HepG2 (cell line): ENCODE data around the gene LHX1. TPM values are rescaled to one million over a fixed set of nuclear protein-coding genes. Genes with fewer than 3 reads are reported as not detected.

Experiments used
- ATAC-seq: fragments of 200-7000 bp; cut with Tn5 transposase; 3 replicates; pipeline ENCODE4 v1.9.1; 2020; ENCODE audit warnings: mild to moderate bottlenecking, moderate library complexity
- BruUV-seq: library from RNA; stranded (reverse); fragments of 400-500 nt; replicated peaks from 2 replicates; lab custom pipeline; 2021; lab: Mats Ljungman, UMichigan
- CTCF ChIA-PET: fragments of 300-600 bp; formaldehyde crosslinking; extraction: SDS; loops from one replicate; lab custom pipeline; 2021; ENCODE audit warnings: low total read pairs, inconsistent platforms, low intra/inter-chr PET ratio; lab: Yijun Ruan, JAX
- POLR2A ChIA-PET: fragments of 350-600 bp; sonication (Branson Sonifier 250); formaldehyde crosslinking; loops from one replicate; lab custom pipeline; 2020; ENCODE audit warnings: antibody characterized with exemption, inconsistent platforms; lab: Yijun Ruan, JAX
- DNase-seq: peaks from one replicate; pipeline ENCODE4 v3.0.0-alpha.2; 2015; ENCODE audit warnings: low spot score
- FAIRE-seq: peaks from 3 replicates; lab custom pipeline; 2011; peaks lifted over from hg19 to GRCh38; lab: Jason Lieb, UNC
- H2AFZ ChIP-seq: one replicate; pipeline ENCODE4 v1.6.1; 2011; ENCODE audit warnings: low read length, inconsistent platforms
- H3K27ac ChIP-seq: fragments of 300-600 bp; 3 replicates; pipeline ENCODE4 v1.8.0; 2011; ENCODE audit warnings: mixed run types, mild to moderate bottlenecking, mixed read lengths, low read length, inconsistent platforms; ENCODE audit not compliant: insufficient read depth; ENCODE audit errors: extremely low read length
- H3K27me3 ChIP-seq, 2 experiments: fragments of 200-600 bp in 1 of 2; 2 replicates in 1 of 2; 3 replicates in 1 of 2; pipeline versions ENCODE4 v1.6.0 to v1.8.0; 2011; ENCODE audit warnings: low read length in 2 of 2, mild to moderate bottlenecking in 2 of 2, moderate library complexity in 2 of 2, inconsistent platforms in 1 of 2; ENCODE audit not compliant: insufficient read depth in 2 of 2, control insufficient read depth in 1 of 2
- H3K36me3 ChIP-seq, 2 experiments: fragments of 200-600 bp in 1 of 2; replicated peaks in 1 of 2; 2 replicates in 1 of 2; 3 replicates in 1 of 2; pipeline versions ENCODE4 v1.5.1 to v1.8.0; 2011; ENCODE audit warnings: low read length in 2 of 2, inconsistent platforms in 1 of 2; ENCODE audit not compliant: insufficient read depth in 2 of 2, control insufficient read depth in 1 of 2
- H3K4me1 ChIP-seq: 2 replicates; pipeline ENCODE4 v1.5.1; 2012; ENCODE audit warnings: low read length, inconsistent platforms; ENCODE audit not compliant: insufficient read depth
- H3K4me2 ChIP-seq: 2 replicates; pipeline ENCODE4 v1.6.0; 2011; ENCODE audit warnings: low read depth, low read length, inconsistent platforms
- H3K4me3 ChIP-seq, 3 experiments: fragments of 200-600 bp in 1 of 3; sonication (generic), shearing (Covaris generic) in 1 of 3; replicated peaks in 1 of 3; 2 replicates each; pipeline ENCODE4 v1.5.1; 2011 to 2016; ENCODE audit warnings: low read length in 3 of 3, inconsistent platforms in 2 of 3, low read depth in 2 of 3, mild to moderate bottlenecking in 2 of 3, control low read depth in 1 of 3, mixed read lengths in 1 of 3; ENCODE audit not compliant: insufficient read depth in 1 of 3
- H3K79me2 ChIP-seq: one replicate; pipeline ENCODE4 v1.6.1; 2011; ENCODE audit warnings: low read length, inconsistent platforms; ENCODE audit not compliant: insufficient read depth
- H3K9ac ChIP-seq: 2 replicates; pipeline ENCODE4 v1.6.0; 2011; ENCODE audit warnings: mild to moderate bottlenecking, low read depth, low read length, inconsistent platforms; ENCODE audit not compliant: insufficient read depth
- H3K9me3 ChIP-seq: 2 replicates; pipeline ENCODE4 v1.5.1; 2012; ENCODE audit warnings: mild to moderate bottlenecking, low read length
- H4K20me1 ChIP-seq: 2 replicates; pipeline ENCODE4 v1.6.0; 2011; ENCODE audit warnings: inconsistent platforms, mild to moderate bottlenecking, low read length, moderate library complexity; ENCODE audit not compliant: insufficient read depth
- CC2D1A ChIP-seq: sonication (generic); formaldehyde crosslinking; IDR thresholded peaks from 2 replicates; pipeline ENCODE4 v1.8.1; 2023; ENCODE audit warnings: mild to moderate bottlenecking, missing genetic modification reagents
- KAT7 ChIP-seq: IDR thresholded peaks from 2 replicates; pipeline ENCODE4 v1.6.1; 2018; ENCODE audit warnings: borderline replicate concordance, missing compliant biosample characterization
- MTA3 ChIP-seq: sonication (generic); formaldehyde crosslinking; IDR thresholded peaks from 2 replicates; pipeline ENCODE4 v1.4.0; 2020; ENCODE audit warnings: missing genetic modification reagents
- RFX5 ChIP-seq: IDR thresholded peaks from 2 replicates; pipeline ENCODE4 v1.6.1; 2011; ENCODE audit warnings: low read depth, low read length, improper control_type of control experiment
- SKI ChIP-seq: fragments of 450-650 bp; IDR thresholded peaks from one replicate; pipeline ENCODE4 v1.6.1; 2018; ENCODE audit warnings: mild to moderate bottlenecking; ENCODE audit not compliant: partially characterized antibody
- SRSF1 ChIP-seq: fragments of 200-400 bp; formaldehyde crosslinking; optimal IDR thresholded peaks from 2 replicates; pipeline ENCODE3; 2017; ENCODE audit warnings: mild to moderate bottlenecking, low read depth, low read length, moderate library complexity
- WGBS: methylation state at CpG from one replicate; pipeline ENCODE4 v1.1.6; 2017; ENCODE audit warnings: low lambda C conversion rate; 5-methylcytosine and 5-hydroxymethylcytosine counted together
- in situ Hi-C: cut with HindIII; loops from 2 replicates; pipeline ENCODE4 v1.10.0; 2017; ENCODE audit warnings: low pct_unique_long_range_greater_than_20kb; ENCODE audit not compliant: extremely low pct_ligation_motif_present
- intact Hi-C: fragments of 100-400 bp; cut with micrococcal nuclease; formaldehyde crosslinking; loops from one replicate; pipeline ENCODE4 v1.10.0; 2022; ENCODE audit not compliant: unreplicated experiment
- polyA plus RNA-seq, 8 experiments: library from polyadenylated mRNA; depleted of rRNA in 3 of 8; stranded (reverse) in 7 of 8; unstranded in 1 of 8; fragments of >200 nt; fragmentation: Illumina TruSeq in 4 of 8; extraction: Trizol in 4 of 8; gene quantifications; 2 replicates each; pipeline versions ENCODE4 v1.2.1 to v1.2.3, GENCODE V29; 2011 to 2016; ENCODE audit warnings: low read depth in 4 of 8, missing spikeins in 1 of 8, mixed read lengths in 1 of 8; ENCODE audit not compliant: insufficient read depth in 1 of 8
- total RNA-seq, 5 experiments: library from RNA; depleted of rRNA; stranded (reverse); fragments of >200 nt; fragmentation: Illumina TruSeq; extraction: Trizol; gene quantifications; 2 replicates each; pipeline ENCODE4 v1.2.3, GENCODE V29; 2016; ENCODE audit warnings: low read depth in 1 of 5
- TF ChIP-seq, protein P1 (sequence below): sonication (generic); formaldehyde crosslinking; IDR thresholded peaks from 2 replicates; pipeline ENCODE4 v1.5.0; 2020; ENCODE audit warnings: mild to moderate bottlenecking, missing genetic modification reagents, borderline replicate concordance

The LHX1 gene
- total and polyA plus RNA-seq, 2 of the 13 experiments (the other 11 are each of a cell fraction or from before 2014, with no cell fraction given) = not detected

DNA sequence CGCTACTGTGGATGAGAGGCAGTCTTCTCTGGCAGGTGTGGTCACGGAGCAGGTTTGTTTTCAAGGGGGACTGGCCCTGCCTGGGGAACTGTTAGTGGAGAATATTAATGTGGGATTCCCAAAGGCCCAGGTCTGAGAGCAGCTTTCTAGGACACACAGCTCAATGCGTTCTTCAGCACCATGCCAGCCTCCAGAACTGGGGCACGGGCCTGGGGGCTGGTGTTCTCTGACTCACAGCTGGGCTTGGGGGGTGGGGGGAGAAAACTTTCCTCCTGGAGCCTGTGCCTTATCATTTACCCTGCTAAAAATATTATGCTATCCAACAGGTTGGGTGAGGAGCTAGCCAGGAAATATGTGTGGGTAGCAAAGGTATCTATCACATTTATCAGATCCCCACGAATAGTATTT lies 13.5 kb upstream of the LHX1 start:
- Histone ChIP-seq H4K20me1 (no peaks in the 10 kb centered on the region), H3K4me3 (no peak overlapping the region), H3K4me2 (no peak overlapping the region), H2AFZ (no peak overlapping the region), H3K27me3 (peaks cover 1 to 57% of the 10 kb centered on the region in 2 experiments; a peak in 4 of 5 replicates), H3K9ac (no peak overlapping the region), H3K4me1 (peaks cover 32% of the 10 kb centered on the region), H3K9me3 (no peaks in the 10 kb centered on the region), H3K27ac (no peak overlapping the region), H3K36me3 (no peaks in the 10 kb centered on the region), H3K79me2 (no peaks in the 10 kb centered on the region)
- intact Hi-C loops = no loop called here
- TF ChIP-seq RFX5 (no peak), MTA3 (CRISPR knock-in tag) (no peak), KAT7 (no peak), CC2D1A (CRISPR knock-in tag) (no peak), SKI (no peak), SRSF1 (no peak)
- TF ChIP-seq, protein P1, sequence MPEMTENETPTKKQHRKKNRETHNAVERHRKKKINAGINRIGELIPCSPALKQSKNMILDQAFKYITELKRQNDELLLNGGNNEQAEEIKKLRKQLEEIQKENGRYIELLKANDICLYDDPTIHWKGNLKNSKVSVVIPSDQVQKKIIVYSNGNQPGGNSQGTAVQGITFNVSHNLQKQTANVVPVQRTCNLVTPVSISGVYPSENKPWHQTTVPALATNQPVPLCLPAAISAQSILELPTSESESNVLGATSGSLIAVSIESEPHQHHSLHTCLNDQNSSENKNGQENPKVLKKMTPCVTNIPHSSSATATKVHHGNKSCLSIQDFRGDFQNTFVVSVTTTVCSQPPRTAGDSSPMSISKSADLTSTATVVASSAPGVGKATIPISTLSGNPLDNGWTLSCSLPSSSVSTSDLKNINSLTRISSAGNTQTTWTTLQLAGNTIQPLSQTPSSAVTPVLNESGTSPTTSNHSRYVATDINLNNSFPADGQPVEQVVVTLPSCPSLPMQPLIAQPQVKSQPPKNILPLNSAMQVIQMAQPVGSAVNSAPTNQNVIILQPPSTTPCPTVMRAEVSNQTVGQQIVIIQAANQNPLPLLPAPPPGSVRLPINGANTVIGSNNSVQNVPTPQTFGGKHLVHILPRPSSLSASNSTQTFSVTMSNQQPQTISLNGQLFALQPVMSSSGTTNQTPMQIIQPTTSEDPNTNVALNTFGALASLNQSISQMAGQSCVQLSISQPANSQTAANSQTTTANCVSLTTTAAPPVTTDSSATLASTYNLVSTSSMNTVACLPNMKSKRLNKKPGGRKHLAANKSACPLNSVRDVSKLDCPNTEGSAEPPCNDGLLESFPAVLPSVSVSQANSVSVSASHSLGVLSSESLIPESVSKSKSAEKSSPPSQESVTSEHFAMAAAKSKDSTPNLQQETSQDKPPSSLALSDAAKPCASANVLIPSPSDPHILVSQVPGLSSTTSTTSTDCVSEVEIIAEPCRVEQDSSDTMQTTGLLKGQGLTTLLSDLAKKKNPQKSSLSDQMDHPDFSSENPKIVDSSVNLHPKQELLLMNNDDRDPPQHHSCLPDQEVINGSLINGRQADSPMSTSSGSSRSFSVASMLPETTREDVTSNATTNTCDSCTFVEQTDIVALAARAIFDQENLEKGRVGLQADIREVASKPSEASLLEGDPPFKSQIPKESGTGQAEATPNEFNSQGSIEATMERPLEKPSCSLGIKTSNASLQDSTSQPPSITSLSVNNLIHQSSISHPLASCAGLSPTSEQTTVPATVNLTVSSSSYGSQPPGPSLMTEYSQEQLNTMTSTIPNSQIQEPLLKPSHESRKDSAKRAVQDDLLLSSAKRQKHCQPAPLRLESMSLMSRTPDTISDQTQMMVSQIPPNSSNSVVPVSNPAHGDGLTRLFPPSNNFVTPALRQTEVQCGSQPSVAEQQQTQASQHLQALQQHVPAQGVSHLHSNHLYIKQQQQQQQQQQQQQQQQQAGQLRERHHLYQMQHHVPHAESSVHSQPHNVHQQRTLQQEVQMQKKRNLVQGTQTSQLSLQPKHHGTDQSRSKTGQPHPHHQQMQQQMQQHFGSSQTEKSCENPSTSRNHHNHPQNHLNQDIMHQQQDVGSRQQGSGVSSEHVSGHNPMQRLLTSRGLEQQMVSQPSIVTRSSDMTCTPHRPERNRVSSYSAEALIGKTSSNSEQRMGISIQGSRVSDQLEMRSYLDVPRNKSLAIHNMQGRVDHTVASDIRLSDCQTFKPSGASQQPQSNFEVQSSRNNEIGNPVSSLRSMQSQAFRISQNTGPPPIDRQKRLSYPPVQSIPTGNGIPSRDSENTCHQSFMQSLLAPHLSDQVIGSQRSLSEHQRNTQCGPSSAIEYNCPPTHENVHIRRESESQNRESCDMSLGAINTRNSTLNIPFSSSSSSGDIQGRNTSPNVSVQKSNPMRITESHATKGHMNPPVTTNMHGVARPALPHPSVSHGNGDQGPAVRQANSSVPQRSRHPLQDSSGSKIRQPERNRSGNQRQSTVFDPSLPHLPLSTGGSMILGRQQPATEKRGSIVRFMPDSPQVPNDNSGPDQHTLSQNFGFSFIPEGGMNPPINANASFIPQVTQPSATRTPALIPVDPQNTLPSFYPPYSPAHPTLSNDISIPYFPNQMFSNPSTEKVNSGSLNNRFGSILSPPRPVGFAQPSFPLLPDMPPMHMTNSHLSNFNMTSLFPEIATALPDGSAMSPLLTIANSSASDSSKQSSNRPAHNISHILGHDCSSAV (CRISPR knock-in tag) = no peak
- POLR2A ChIA-PET = no interaction called here
- ATAC-seq (no peak), FAIRE-seq (no peak), DNase-seq (no peak)
- in situ Hi-C loops = no loop called here
- BruUV-seq = no TSS peak
- 4% methylated on average over 1 of the region's 5 CpGs for WGBS
- CTCF ChIA-PET = no interaction called here
